Muscle of leg (tissue), 16 donors: ENCODE results near the gene HIF3A. TPM values are rescaled to one million over a fixed set of nuclear protein-coding genes. Genes with fewer than 3 reads are reported as not detected.
"Not testable (repeated sequence)": the region's sequence is repeated elsewhere in the genome, so short reads cannot be mapped to it uniquely, and the experiment has no call there.

Experiments used
- DNase-seq: peaks from one replicate; pipeline ENCODE4 v3.0.0; 2013
- H3K27ac ChIP-seq: one replicate; pipeline ENCODE4 v1.5.1; 2013; ENCODE audit warnings: mild to moderate bottlenecking, low read length, control low read depth
- H3K27me3 ChIP-seq: one replicate; pipeline ENCODE4 v1.6.1; 2013; ENCODE audit warnings: low read length; ENCODE audit not compliant: control insufficient read depth, insufficient read depth
- H3K36me3 ChIP-seq: one replicate; pipeline ENCODE4 v1.6.1; 2013; ENCODE audit warnings: low read length; ENCODE audit not compliant: control insufficient read depth, insufficient read depth
- H3K4me1 ChIP-seq: one replicate; pipeline ENCODE4 v1.6.1; 2013; ENCODE audit warnings: low read length; ENCODE audit not compliant: control insufficient read depth, insufficient read depth
- H3K4me3 ChIP-seq: one replicate; pipeline ENCODE4 v1.5.1; 2013; ENCODE audit warnings: low read length, control low read depth
- H3K9me3 ChIP-seq: replicated peaks from 2 replicates; pipeline ENCODE4 v1.6.1; 2013; ENCODE audit warnings: low read depth, low read length; ENCODE audit not compliant: control insufficient read depth
- WGBS: methylation state at CpG from one replicate; pipeline ENCODE4 v1.1.5; 2013; ENCODE audit warnings: missing lambda C conversion rate; ENCODE audit not compliant: insufficient coverage; 5-methylcytosine and 5-hydroxymethylcytosine counted together
- long read RNA-seq, 11 donors: transcript quantifications; one replicate each; lab custom pipeline, GENCODE V29; 2026
- polyA plus RNA-seq, 8 donors: library from polyadenylated mRNA; unstranded; fragments of 120-200 nt; gene quantifications; one replicate each; pipeline versions ENCODE4 v1.2.1 to v1.2.3, GENCODE V29; 2013; ENCODE audit warnings: inconsistent platforms in 1 of 8, low replicate concordance in 1 of 8; ENCODE audit not compliant: insufficient read length in 8 of 8, insufficient read depth in 1 of 8
- total RNA-seq: library from RNA; stranded (reverse); fragments of 120-200 nt; gene quantifications from one replicate; pipeline ENCODE4 v1.2.4, GENCODE V29; 2013

HIF3A gene
- total RNA-seq (93.6 TPM), polyA plus RNA-seq (100 to 1,000 TPM; 114 to 312 (median 196) TPM)
- long read RNA-seq, donor 1, full-length matches to known transcripts: 9 of 42 reads
- long read RNA-seq, donor 1, partial matches to known transcripts: 33 of 42 reads
- long read RNA-seq, donor 1, other reads (novel, unspliced or antisense): 0 of 42 reads
- long read RNA-seq, donor 2, full-length matches to known transcripts: 2 of 2 reads
- long read RNA-seq, donor 2, partial matches to known transcripts: 0 of 2 reads
- long read RNA-seq, donor 2, other reads (novel, unspliced or antisense): 0 of 2 reads
- long read RNA-seq, donor 3, full-length matches to known transcripts: 39 of 149 reads
- long read RNA-seq, donor 3, partial matches to known transcripts: 88 of 149 reads
- long read RNA-seq, donor 3, other reads (novel, unspliced or antisense): 22 of 149 reads
- long read RNA-seq, donor 4, full-length matches to known transcripts: 6 of 27 reads
- long read RNA-seq, donor 4, partial matches to known transcripts: 21 of 27 reads
- long read RNA-seq, donor 4, other reads (novel, unspliced or antisense): 0 of 27 reads
- long read RNA-seq, donor 5, full-length matches to known transcripts: 21 of 99 reads
- long read RNA-seq, donor 5, partial matches to known transcripts: 72 of 99 reads
- long read RNA-seq, donor 5, other reads (novel, unspliced or antisense): 6 of 99 reads
- long read RNA-seq, donor 6, full-length matches to known transcripts: 15 of 98 reads
- long read RNA-seq, donor 6, partial matches to known transcripts: 78 of 98 reads
- long read RNA-seq, donor 6, other reads (novel, unspliced or antisense): 5 of 98 reads
- long read RNA-seq, donor 7, full-length matches to known transcripts: 2 of 14 reads
- long read RNA-seq, donor 7, partial matches to known transcripts: 12 of 14 reads
- long read RNA-seq, donor 7, other reads (novel, unspliced or antisense): 0 of 14 reads
- long read RNA-seq, donor 8, full-length matches to known transcripts: 3 of 28 reads
- long read RNA-seq, donor 8, partial matches to known transcripts: 25 of 28 reads
- long read RNA-seq, donor 8, other reads (novel, unspliced or antisense): 0 of 28 reads
- long read RNA-seq, donor 9, partial matches to known transcripts: 71 of 80 reads
- long read RNA-seq, donor 9, other reads (novel, unspliced or antisense): 0 of 80 reads
- long read RNA-seq, donor 10, full-length matches to known transcripts: 22 of 73 reads
- long read RNA-seq, donor 10, partial matches to known transcripts: 51 of 73 reads
- long read RNA-seq, donor 10, other reads (novel, unspliced or antisense): 0 of 73 reads
- long read RNA-seq, donor 11, full-length matches to known transcripts: 14 of 186 reads
- long read RNA-seq, donor 11, partial matches to known transcripts: 167 of 186 reads
- long read RNA-seq, donor 11, other reads (novel, unspliced or antisense): 5 of 186 reads

DNA sequence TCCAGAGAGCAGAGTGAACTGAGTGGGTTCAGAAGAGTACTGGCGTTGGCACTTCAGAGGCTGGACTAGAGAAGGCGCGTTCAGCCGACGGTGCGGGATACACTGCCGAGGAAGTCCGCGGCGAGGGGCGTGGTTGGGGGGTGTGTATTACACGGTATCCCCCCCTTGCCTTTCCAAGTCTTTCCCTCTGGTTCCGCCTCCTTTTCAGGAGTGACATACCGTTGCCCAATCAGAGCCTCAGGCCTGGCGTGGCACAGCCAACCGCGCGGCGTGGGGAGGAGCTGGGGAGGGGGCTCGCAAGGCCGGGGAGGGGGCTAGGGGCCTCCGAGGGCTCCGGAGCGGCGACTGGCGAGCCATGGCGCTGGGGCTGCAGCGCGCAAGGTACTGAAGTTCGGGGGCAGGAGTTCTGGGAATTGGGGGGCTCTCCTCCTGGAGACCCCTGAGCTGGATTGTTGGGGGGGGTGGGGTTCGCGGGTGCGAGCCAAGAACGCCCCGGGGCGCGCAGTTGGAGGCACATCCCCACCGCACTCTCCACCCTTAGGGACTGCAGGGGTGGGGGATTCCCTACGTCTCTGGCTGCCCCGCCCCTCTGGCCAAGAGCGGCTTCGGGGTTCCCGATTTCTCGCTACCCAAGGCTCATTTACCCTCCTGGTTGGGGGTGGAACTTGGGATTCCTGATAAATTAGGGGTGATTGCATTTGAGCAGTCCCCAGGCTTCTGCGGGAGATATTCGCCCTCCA, at the start of gene HIF3A:
TSS of gene HIF3A (plus strand) at position 321 of the 740 bp plus-strand sequence. CDS start at position 356, 35 bp downstream.
- DNase-seq: peak; percentile 96
- H3K27ac ChIP-seq: peak within 1 kb of the TSS; percentile 98
- H3K9me3 ChIP-seq: no peaks in the 10 kb centered on the region
- 5% methylated on average over 4 of the region's 46 CpGs for WGBS
- peak within 1 kb of the TSS; percentile 58 for H3K4me3 ChIP-seq
- H3K36me3 ChIP-seq: peaks cover 3% of the 10 kb centered on the region
- peaks cover 54% of the 10 kb centered on the region for H3K4me1 ChIP-seq
- H3K27me3 ChIP-seq: no peaks in the 10 kb centered on the region

DNA sequence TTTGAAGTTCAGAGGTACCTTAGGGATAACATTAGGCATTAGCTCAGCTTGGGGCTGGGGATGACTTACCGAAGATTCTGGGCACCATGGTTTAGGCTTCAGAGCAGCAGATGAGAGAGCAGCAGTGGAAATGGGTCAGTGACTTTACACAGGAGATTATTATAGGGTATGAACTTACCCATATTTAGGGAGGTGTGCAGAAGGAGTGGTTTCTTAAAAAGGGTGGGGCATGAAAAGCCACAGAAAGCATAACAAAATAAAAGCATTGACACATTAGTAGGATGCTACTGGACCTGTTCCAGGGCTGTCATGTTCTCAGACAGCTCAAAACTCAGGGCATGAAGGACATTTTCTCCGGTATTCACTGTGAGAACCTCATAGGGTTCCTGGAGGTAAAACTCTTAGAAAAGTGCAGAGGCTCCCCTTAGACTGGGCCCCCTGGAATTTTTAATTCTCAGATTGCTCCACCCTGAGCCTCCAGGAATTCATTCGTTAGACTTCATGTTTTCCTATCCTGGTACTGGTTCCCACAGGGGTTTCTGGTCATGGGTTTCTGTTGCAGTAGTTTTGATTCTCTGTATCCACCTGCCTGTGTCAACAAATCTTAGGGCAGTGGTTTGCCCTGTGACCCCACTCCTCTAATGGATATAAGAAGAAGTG, 46.6 kb upstream of the HIF3A start:
- Histone ChIP-seq H3K36me3 (no peaks in the 10 kb centered on the region), H3K9me3 (no peaks in the 10 kb centered on the region), H3K4me3 (no peak overlapping the region), H3K27ac (no peak overlapping the region), H3K27me3 (peaks cover 6% of the 10 kb centered on the region), H3K4me1 (no peaks in the 10 kb centered on the region)
- 61% methylated on average over 2 of the region's 3 CpGs for WGBS
- no peak for DNase-seq

DNA sequence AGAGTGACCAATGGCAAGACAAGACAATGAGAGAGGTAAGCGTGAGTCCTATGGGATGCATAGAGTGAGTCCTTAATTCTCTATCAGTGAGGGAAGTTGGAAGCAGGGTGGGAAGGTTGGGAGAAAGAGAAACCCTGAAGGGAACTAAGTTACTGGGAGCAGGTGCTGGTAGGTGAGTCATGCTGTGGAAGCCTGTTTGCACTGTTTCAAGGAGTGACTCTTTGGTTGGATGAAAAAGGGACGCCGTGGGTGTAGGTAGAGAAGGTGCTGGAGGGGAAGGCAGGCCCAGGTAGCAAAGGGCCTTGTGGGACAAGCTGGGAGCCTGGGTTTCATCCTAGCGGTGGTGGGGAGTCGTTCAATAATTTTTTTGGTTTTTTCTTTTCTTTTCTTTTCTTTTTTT, 45.4 kb upstream of the HIF3A start:
- peaks cover 6% of the 10 kb centered on the region for H3K27me3 ChIP-seq
- no peak overlapping the region for H3K4me3 ChIP-seq
- no peaks in the 10 kb centered on the region for H3K9me3 ChIP-seq
- H3K27ac ChIP-seq: no peak overlapping the region
- H3K36me3 ChIP-seq: no peaks in the 10 kb centered on the region
- WGBS: 0% methylated on average over 1 of the region's 5 CpGs
- DNase-seq: no peak
- H3K4me1 ChIP-seq: no peaks in the 10 kb centered on the region

DNA sequence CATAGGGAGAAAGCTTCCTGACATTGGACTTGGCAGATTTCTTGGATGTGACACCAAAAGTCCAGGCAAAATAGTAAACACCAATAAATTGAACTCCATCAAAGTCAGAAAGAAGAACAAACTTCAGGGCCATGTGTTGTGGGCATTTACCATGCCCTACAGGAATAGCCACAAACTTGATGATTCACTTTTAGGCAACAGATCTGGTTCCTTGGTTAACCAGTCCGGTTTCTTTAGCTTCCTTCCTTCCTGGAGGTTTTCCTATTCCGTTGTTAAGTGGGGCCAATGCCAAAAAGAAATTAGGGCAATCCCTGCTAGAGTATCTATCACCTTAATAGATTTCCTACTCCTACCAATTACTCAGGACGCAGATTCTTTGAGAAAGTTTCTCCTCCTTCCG, 42.1 kb upstream of the HIF3A start:
- 44% methylated on average over 2 of the region's 4 CpGs for WGBS
- Histone ChIP-seq H3K36me3 (no peaks in the 10 kb centered on the region), H3K27ac (no peak overlapping the region), H3K4me1 (no peaks in the 10 kb centered on the region), H3K27me3 (peaks cover 13% of the 10 kb centered on the region), H3K4me3 (no peak overlapping the region), H3K9me3 (no peaks in the 10 kb centered on the region)
- no peak for DNase-seq

DNA sequence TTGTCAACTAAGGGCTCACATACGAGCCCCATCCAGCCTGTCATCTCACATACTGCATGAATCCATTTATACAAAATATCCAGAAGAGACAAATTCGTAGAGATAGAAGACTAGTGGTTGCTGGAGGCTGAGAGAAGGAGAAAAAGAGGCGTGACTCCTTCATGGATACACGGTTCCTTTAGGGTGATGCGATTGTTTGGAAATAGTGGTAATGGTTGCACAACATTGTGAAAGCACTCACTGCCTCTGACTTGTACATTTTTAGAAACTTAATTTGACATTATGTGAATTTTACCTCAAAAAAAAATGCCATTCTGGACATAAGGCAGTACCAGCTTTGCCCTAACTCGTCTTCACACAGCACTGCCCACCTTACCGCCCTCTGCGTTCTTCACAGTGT, 40.0 kb upstream of the HIF3A start:
- no peak overlapping the region for H3K4me3 ChIP-seq
- H3K36me3 ChIP-seq: no peaks in the 10 kb centered on the region
- WGBS: 71% methylated on average over 6 of the region's 8 CpGs
- no peaks in the 10 kb centered on the region for H3K4me1 ChIP-seq
- no peak overlapping the region for H3K27ac ChIP-seq
- no peaks in the 10 kb centered on the region for H3K9me3 ChIP-seq
- H3K27me3 ChIP-seq: peaks cover 16% of the 10 kb centered on the region
- DNase-seq: no peak

DNA sequence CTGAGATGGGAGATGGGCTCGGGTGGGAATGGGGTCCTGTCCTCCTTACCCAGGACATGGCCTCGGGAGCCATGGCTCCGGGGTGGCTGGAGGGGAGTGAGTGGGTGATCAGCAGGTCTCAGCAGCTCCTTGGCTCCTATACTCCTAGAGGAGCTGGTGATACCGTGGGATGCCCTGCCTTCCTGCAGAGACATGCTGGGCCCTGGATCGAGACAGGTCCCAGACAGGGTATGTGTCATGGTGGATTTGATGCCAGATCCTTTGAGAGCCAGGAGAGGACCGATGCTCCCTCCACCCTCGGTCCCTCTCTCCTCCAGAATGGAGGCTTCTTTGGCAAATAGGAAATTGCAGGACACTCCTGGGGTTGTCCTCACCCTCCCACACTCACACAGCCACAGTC, 35.3 kb upstream of the HIF3A start:
- 80% methylated on average over 1 of the region's 7 CpGs for WGBS
- not testable (repeated sequence) for H3K9me3 ChIP-seq, H3K36me3 ChIP-seq, H3K27ac ChIP-seq, DNase-seq, H3K4me1 ChIP-seq, H3K4me3 ChIP-seq
- peaks cover 22% of the 10 kb centered on the region for H3K27me3 ChIP-seq

DNA sequence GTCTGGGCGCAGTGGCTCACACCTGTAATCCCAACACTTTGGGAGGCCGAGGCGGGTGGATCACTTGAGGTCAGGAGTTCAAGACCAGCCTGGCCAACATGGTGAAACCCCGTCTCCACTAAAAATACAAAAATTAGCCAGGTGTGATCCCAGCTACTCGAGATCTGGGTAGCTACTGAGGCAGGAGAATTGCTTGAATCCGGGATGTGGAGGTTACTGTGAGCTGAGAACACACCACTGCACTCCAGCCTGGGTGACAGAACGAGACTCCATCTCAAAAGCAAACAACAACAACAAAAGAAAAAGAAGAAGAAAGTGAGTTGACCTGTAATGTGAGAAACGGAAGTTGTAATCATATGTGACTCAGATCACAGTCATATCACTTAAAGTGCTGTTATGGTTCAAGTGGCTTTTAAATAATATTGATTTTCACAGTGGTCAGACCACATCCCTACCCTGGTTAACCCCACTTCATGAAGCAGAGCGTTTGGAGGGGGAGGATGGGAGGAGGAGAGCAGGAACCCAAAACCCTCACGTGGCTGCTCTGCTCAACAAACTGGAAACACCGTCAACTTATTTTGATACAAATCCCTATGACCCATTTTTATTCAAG, 34.1 kb upstream of the HIF3A start:
- H3K36me3 ChIP-seq, H3K9me3 ChIP-seq, DNase-seq, H3K4me3 ChIP-seq, H3K27ac ChIP-seq, H3K4me1 ChIP-seq: not testable (repeated sequence)
- WGBS: no CpG with 5 or more reads among the region's 11 CpGs
- peaks cover 22% of the 10 kb centered on the region for H3K27me3 ChIP-seq

DNA sequence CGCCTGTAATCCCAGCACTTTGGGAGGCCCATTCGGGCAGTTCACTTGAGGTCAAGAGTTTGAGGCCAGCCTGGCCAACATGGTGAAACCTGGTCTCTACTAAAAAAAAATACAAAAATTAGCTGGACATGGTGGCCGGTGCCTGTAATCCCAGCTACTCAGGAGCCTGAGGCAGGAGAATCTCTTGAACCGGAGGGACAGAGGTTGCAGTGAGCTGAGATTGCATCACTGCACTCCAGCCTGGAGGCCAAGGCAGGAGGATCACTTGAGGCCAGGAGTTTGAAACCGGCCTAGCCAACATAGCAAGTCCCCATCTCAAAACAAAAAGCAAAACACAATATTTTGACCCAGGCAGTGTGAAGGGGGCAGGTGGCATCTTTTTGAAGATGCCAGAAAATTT, 32.0 kb upstream of the HIF3A start:
- not testable (repeated sequence) for DNase-seq, H3K4me3 ChIP-seq, H3K27ac ChIP-seq, H3K36me3 ChIP-seq, H3K4me1 ChIP-seq, H3K9me3 ChIP-seq
- 83% methylated on average over 4 of the region's 5 CpGs for WGBS
- H3K27me3 ChIP-seq: peaks cover 21% of the 10 kb centered on the region
